ENCODE data around the gene S100A14. TPM values are rescaled to one million over a fixed set of nuclear protein-coding genes. Genes with fewer than 3 reads are reported as not detected.
A peak's percentile ranks its signal among the peaks of the same experiment; 100 is the strongest.

S100A14 gene
- total and polyA plus RNA-seq, 2 of the 4 experiments (the other 2 are of a cell fraction), result 0.10 TPM; not detected in 1

DNA sequence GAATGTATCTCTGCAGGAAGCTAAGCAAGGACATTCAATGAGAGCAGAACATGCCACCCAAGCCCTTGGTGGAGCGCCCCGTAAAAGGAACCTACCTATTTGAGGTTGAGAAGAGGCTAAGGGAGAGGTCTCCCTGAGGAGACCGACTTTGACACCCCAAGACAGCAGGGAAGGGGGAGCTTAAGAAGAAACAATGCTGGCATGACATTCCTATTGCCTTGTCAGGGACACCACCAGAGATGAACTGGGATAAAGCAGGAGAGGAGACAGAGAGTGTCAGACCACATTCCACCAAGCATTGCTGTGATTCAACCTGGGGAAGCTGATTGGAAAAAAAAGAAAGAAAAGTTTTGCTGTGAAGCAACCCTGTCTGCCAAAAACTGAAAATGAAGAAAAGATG is 37.2 kb downstream of the S100A14 start:
- peaks cover 12% of the 10 kb centered on the region for H3K4me1 ChIP-seq (ENCODE audit: control insufficient read depth, insufficient read depth, low read length)
- H2AK5ac ChIP-seq (ENCODE audit: low read depth, low read length), result no peak overlapping the region
- no TSS peak for BruUV-seq (replicated peaks)
- in situ Hi-C loops (cut with MboI; ENCODE audit: low sequenced_read_pairs), result no loop called here
- H3K4me3 ChIP-seq (ENCODE audit: insufficient read depth, low read depth, low read length), result no peak overlapping the region
- H3K27me3 ChIP-seq (ENCODE audit: control insufficient read depth, insufficient read depth, low read length), result no peaks in the 10 kb centered on the region
- H3K18ac ChIP-seq (ENCODE audit: low read depth, low read length), result no peak overlapping the region; the same call in 1 of the 2 replicates
- peak overlapping the region in 1 of 2 experiments; percentile 9; a peak in 1 of 4 replicates for H4K8ac ChIP-seq (ENCODE audit: low read depth in 2 of 2, low read length in 2 of 2)
- H3K27ac ChIP-seq (ENCODE audit: insufficient read depth, low read length), result no peak overlapping the region
- CTCF ChIA-PET, result no interaction called here
- dilution Hi-C loops (cut with HindIII; ENCODE audit: low sequenced_read_pairs, unreplicated experiment), result no loop called here
- peak overlapping the region; percentile 30 for H2AK9ac ChIP-seq (replicated peaks; ENCODE audit: low read depth, low read length, poor library complexity)
- DNase-seq, result no peak
- H3K4ac ChIP-seq (ENCODE audit: low read depth, low read length), result peak overlapping the region; percentile 68
- H3K9ac ChIP-seq (ENCODE audit: low read depth, low read length), result no peak overlapping the region
- peak overlapping the region; percentile 29 for H2AFZ ChIP-seq (replicated peaks; ENCODE audit: low read length, poor library complexity)
- H3K79me1 ChIP-seq (ENCODE audit: low read depth in 1 of 2, low read length in 2 of 2), result no peaks in the 10 kb centered on the region
- peak overlapping the region; percentile 37 for H3K14ac ChIP-seq (replicated peaks; ENCODE audit: low read depth, low read length)
- peak; percentile 31 for ATAC-seq (ENCODE audit: low read depth)
- TF ChIP-seq RAD21 (IDR thresholded peaks at IDR 0.05; ENCODE audit: low read length) (no peak), NFE2L2 (IDR thresholded peaks at IDR 0.05; ENCODE audit: low read depth, low read length) (no peak), RFX5 (IDR thresholded peaks at IDR 0.05; ENCODE audit: low read depth, low read length) (no peak), FOS (IDR thresholded peaks at IDR 0.05; ENCODE audit: low read depth, low read length) (no peak), MAFK (IDR thresholded peaks at IDR 0.05; ENCODE audit: low read depth, low read length) (no peak), MXI1 (IDR thresholded peaks at IDR 0.05; ENCODE audit: borderline replicate concordance, low read depth, low read length) (no peak), RCOR1 (IDR thresholded peaks at IDR 0.05; ENCODE audit: insufficient replicate concordance, low read length) (no peak), SMC3 (IDR thresholded peaks at IDR 0.05; ENCODE audit: low read depth, low read length) (no peak), MAZ (IDR thresholded peaks at IDR 0.05; ENCODE audit: borderline replicate concordance, low read depth, low read length) (no peak)
- TF ChIP-seq, protein P1, sequence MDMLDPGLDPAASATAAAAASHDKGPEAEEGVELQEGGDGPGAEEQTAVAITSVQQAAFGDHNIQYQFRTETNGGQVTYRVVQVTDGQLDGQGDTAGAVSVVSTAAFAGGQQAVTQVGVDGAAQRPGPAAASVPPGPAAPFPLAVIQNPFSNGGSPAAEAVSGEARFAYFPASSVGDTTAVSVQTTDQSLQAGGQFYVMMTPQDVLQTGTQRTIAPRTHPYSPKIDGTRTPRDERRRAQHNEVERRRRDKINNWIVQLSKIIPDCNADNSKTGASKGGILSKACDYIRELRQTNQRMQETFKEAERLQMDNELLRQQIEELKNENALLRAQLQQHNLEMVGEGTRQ (IDR thresholded peaks at IDR 0.05; ENCODE audit: low read depth, low read length), result no peak
- peaks cover 5% of the 10 kb centered on the region for H3K9me1 ChIP-seq (ENCODE audit: insufficient read depth, low read length)
- H4K20me1 ChIP-seq (ENCODE audit: insufficient read depth, low read length), result no peaks in the 10 kb centered on the region
- H4K91ac ChIP-seq (ENCODE audit: insufficient read depth, low read depth, low read length), result peak overlapping the region; percentile 50; the same call in 1 of the 2 replicates
- intact Hi-C loops (cut with micrococcal nuclease), result no loop called here
- peak overlapping the region; percentile 79 for H2BK120ac ChIP-seq (ENCODE audit: low read depth, low read length)
- no peak overlapping the region for H2BK15ac ChIP-seq (ENCODE audit: low read depth, low read length)
- POLR2A ChIA-PET (ENCODE audit: unreplicated experiment), result no interaction called here
- H3K9me3 ChIP-seq (ENCODE audit: control insufficient read depth, insufficient read depth, low read length), result no peaks in the 10 kb centered on the region
- H4K5ac ChIP-seq (ENCODE audit: low read depth, low read length), result no peak overlapping the region; the same call in 1 of the 2 replicates
- H2BK5ac ChIP-seq (ENCODE audit: low read depth, low read length, poor library complexity, severe bottlenecking), result no peak overlapping the region
- H3K4me2 ChIP-seq (ENCODE audit: low read depth, low read length), result no peak overlapping the region
- peak overlapping the region; percentile 57; the same call in 1 of the 2 replicates for H3K23ac ChIP-seq (ENCODE audit: low read depth, low read length)
- H3K56ac ChIP-seq (ENCODE audit: extremely low read depth, insufficient read depth, low read length), result no peak overlapping the region
- 100% methylated on average over 1 of the region's 3 CpGs; no CpG with 5 or more reads in 1 of the 2 experiments for WGBS, 2 experiments (ENCODE audit: extremely low coverage in 2 of 2, insufficient read length in 1 of 2)
- peak overlapping the region; percentile 50; the same call in 1 of the 2 replicates for H2BK20ac ChIP-seq (ENCODE audit: low read depth, low read length)
- no peaks in the 10 kb centered on the region for H3K36me3 ChIP-seq (ENCODE audit: control insufficient read depth, insufficient read depth, low read length)
